Keratinocyte (primary cell): ENCODE measurements around the gene TSC22D4. TPM values are rescaled to one million over a fixed set of nuclear protein-coding genes. Genes with fewer than 3 reads are reported as not detected.
A peak's percentile ranks its signal among the peaks of the same experiment; 100 is the strongest.

Source experiments
- DNase-seq: peaks from one replicate; pipeline ENCODE4 v3.0.0-alpha.2; 2011; ENCODE audit warnings: low read depth, missing footprints, low spot score
- FAIRE-seq: peaks from 2 replicates; lab custom pipeline; 2011; peaks lifted over from hg19 to GRCh38; lab: Jason Lieb, UNC
- H2AFZ ChIP-seq: 2 replicates; pipeline ENCODE4 v1.6.0; 2012; ENCODE audit warnings: low read length, control low read depth, inconsistent platforms; ENCODE audit not compliant: control insufficient read depth
- H3K27ac ChIP-seq: 2 replicates; pipeline ENCODE4 v1.5.1; 2011; ENCODE audit warnings: low read length; ENCODE audit not compliant: control insufficient read depth, insufficient read depth
- H3K27me3 ChIP-seq: 3 replicates; pipeline ENCODE4 v1.6.0; 2011; ENCODE audit warnings: low read length; ENCODE audit not compliant: control insufficient read depth, insufficient read depth; ENCODE audit errors: extremely low read depth
- H3K36me3 ChIP-seq, 2 experiments: 2 replicates in 1 of 2; 3 replicates in 1 of 2; pipeline ENCODE4 v1.5.1; 2011; ENCODE audit warnings: low read length in 2 of 2, mild to moderate bottlenecking in 1 of 2; ENCODE audit not compliant: control insufficient read depth in 2 of 2, insufficient read depth in 2 of 2; ENCODE audit errors: extremely low read depth in 1 of 2
- H3K4me1 ChIP-seq: 3 replicates; pipeline ENCODE4 v1.5.1; 2011; ENCODE audit warnings: low read length; ENCODE audit not compliant: control insufficient read depth, insufficient read depth; ENCODE audit errors: extremely low read depth
- H3K4me2 ChIP-seq: 3 replicates; pipeline ENCODE4 v1.6.0; 2011; ENCODE audit warnings: low read depth, low read length; ENCODE audit not compliant: control insufficient read depth, insufficient read depth; ENCODE audit errors: extremely low read depth
- H3K4me3 ChIP-seq, 3 experiments: fragments of 200-600 bp in 1 of 3; sonication (generic) in 1 of 3; 2 replicates in 2 of 3; 3 replicates in 1 of 3; pipeline ENCODE4 v1.5.1; 2011 to 2016; ENCODE audit warnings: low read length in 3 of 3, mild to moderate bottlenecking in 3 of 3, control low read depth in 2 of 3, inconsistent platforms in 1 of 3, low read depth in 1 of 3, mixed read lengths in 1 of 3, mixed run types in 1 of 3, moderate library complexity in 1 of 3; ENCODE audit not compliant: control insufficient read depth in 2 of 3, insufficient read depth in 2 of 3; ENCODE audit errors: extremely low read depth in 1 of 3
- H3K79me2 ChIP-seq: 2 replicates; pipeline ENCODE4 v1.6.0; 2012; ENCODE audit warnings: low read length; ENCODE audit not compliant: control insufficient read depth, insufficient read depth
- H3K9ac ChIP-seq: 3 replicates; pipeline ENCODE4 v1.6.0; 2011; ENCODE audit warnings: low read length; ENCODE audit not compliant: control insufficient read depth, insufficient read depth; ENCODE audit errors: extremely low read depth
- H3K9me1 ChIP-seq: 3 replicates; pipeline ENCODE4 v1.6.0; 2011; ENCODE audit warnings: low read length; ENCODE audit not compliant: control insufficient read depth, insufficient read depth; ENCODE audit errors: extremely low read depth
- H3K9me3 ChIP-seq: 2 replicates; pipeline ENCODE4 v1.5.1; 2012; ENCODE audit warnings: low read depth, low read length; ENCODE audit not compliant: control insufficient read depth
- H4K20me1 ChIP-seq: 3 replicates; pipeline ENCODE4 v1.6.0; 2011; ENCODE audit warnings: low read length; ENCODE audit not compliant: control insufficient read depth, insufficient read depth; ENCODE audit errors: extremely low read depth
- CTCF ChIP-seq, 3 experiments: IDR thresholded peaks in 1 of 3; conservative IDR thresholded peaks in 1 of 3; optimal IDR thresholded peaks in 1 of 3; 2 replicates in 2 of 3; 3 replicates in 1 of 3; pipeline versions ENCODE3 to v1.5.1; 2011; ENCODE audit warnings: low read length in 3 of 3, mild to moderate bottlenecking in 3 of 3, moderate library complexity in 2 of 3, control low read depth in 1 of 3, inconsistent platforms in 1 of 3; ENCODE audit not compliant: insufficient read depth in 2 of 3; ENCODE audit errors: extremely low read depth in 1 of 3
- EZH2 ChIP-seq: IDR thresholded peaks from one replicate; pipeline ENCODE4 v1.6.1; 2012; ENCODE audit warnings: inconsistent platforms, mild to moderate bottlenecking, low read length, moderate library complexity
- dilution Hi-C: fragments of 300-500 bp; cut with MboI; formaldehyde crosslinking; loops from one replicate; pipeline ENCODE4 v1.7.0; 2020; ENCODE audit warnings: low sequenced_read_pairs; ENCODE audit not compliant: extremely low pct_ligation_motif_present
- polyA plus RNA-seq, 5 experiments: library from polyadenylated mRNA; depleted of rRNA in 3 of 5; stranded (reverse) in 3 of 5; stranded (forward) in 1 of 5; unstranded in 1 of 5; fragments of >200 nt; gene quantifications; 1 replicate in 1 of 5; 2 replicates in 3 of 5; 3 replicates in 1 of 5; pipeline versions ENCODE4 v1.2.1 to v1.2.3, GENCODE V29; 2011 to 2012; ENCODE audit warnings: missing spikeins in 2 of 5, low read depth in 1 of 5, low replicate concordance in 1 of 5

TSC22D4 gene
- polyA plus RNA-seq, 1 donor (not counting 4 experiments of a cell fraction or from before 2014, with no cell fraction given) = 8.4 TPM

GRCh38 chr7:100432053-100432452 is 47.0 kb downstream of the TSC22D4 start:
- peak overlapping the region; percentile 22 for H3K4me2 ChIP-seq
- no peak for FAIRE-seq

GRCh38 chr7:100431286-100431735 is 47.7 kb downstream of the TSC22D4 start:
- H3K4me3 ChIP-seq = no peak overlapping the region
- no peak for FAIRE-seq
- H3K9me3 ChIP-seq = no peaks in the 10 kb centered on the region
- no peak for TF ChIP-seq EZH2
- no peak for TF ChIP-seq CTCF (optimal IDR thresholded peaks at IDR 0.05 in 1 of 3, IDR thresholded peaks at IDR 0.05 in 1 of 3, conservative IDR thresholded peaks at IDR 0.05 in 1 of 3; ENCODE audit: extremely low read depth in 1 of 3, insufficient read depth in 2 of 3, low read length in 3 of 3)
- peaks cover 53% of the 10 kb centered on the region for H3K79me2 ChIP-seq
- dilution Hi-C loops = no loop called here
- no peak overlapping the region for H3K9ac ChIP-seq
- peaks cover 4% of the 10 kb centered on the region for H4K20me1 ChIP-seq
- H2AFZ ChIP-seq = no peak overlapping the region
- H3K9me1 ChIP-seq = peaks cover 3% of the 10 kb centered on the region
- no peak overlapping the region for H3K27ac ChIP-seq
- H3K4me1 ChIP-seq = peaks cover 30% of the 10 kb centered on the region
- peak overlapping the region; percentile 22 for H3K4me2 ChIP-seq
- DNase-seq = no peak
- H3K36me3 ChIP-seq = peaks cover 9 to 40% of the 10 kb centered on the region in 2 experiments
- no peaks in the 10 kb centered on the region for H3K27me3 ChIP-seq

More at GRCh38 chr7:100432053-100432452, 47.0 kb downstream of the TSC22D4 start:
- H3K36me3 ChIP-seq = peaks cover 9 to 40% of the 10 kb centered on the region in 2 experiments
- H3K9ac ChIP-seq = no peak overlapping the region
- H3K4me3 ChIP-seq = no peak overlapping the region
- DNase-seq = no peak
- dilution Hi-C loops = no loop called here
- H3K79me2 ChIP-seq = peaks cover 53% of the 10 kb centered on the region
- H3K27ac ChIP-seq = no peak overlapping the region
- peaks cover 4% of the 10 kb centered on the region for H4K20me1 ChIP-seq
- H3K9me3 ChIP-seq = no peaks in the 10 kb centered on the region
- no peaks in the 10 kb centered on the region for H3K27me3 ChIP-seq
- TF ChIP-seq EZH2 = no peak
- no peak for TF ChIP-seq CTCF (optimal IDR thresholded peaks at IDR 0.05 in 1 of 3, IDR thresholded peaks at IDR 0.05 in 1 of 3, conservative IDR thresholded peaks at IDR 0.05 in 1 of 3; ENCODE audit: extremely low read depth in 1 of 3, insufficient read depth in 2 of 3, low read length in 3 of 3)
- H3K4me1 ChIP-seq = peaks cover 30% of the 10 kb centered on the region
- H3K9me1 ChIP-seq = peaks cover 3% of the 10 kb centered on the region
- H2AFZ ChIP-seq = no peak overlapping the region
